Stimulated activated CD4-positive, alpha-beta T cell treated with anti-CD3 and anti-CD28 coated beads, Interleukin-1b, Interleukin-23, amount 100 ng/mL, for 24 hours (primary cell): ENCODE measurements around the gene SSPN.
"Not testable (repeated sequence)": the region's sequence is repeated elsewhere in the genome, so short reads cannot be mapped to it uniquely, and the experiment has no call there.

Source experiments
- DNase-seq, 4 experiments: peaks; one replicate each; pipeline ENCODE4 v3.0.0-alpha.2; 2020; ENCODE audit warnings: low read depth in 4 of 4, low spot score in 1 of 4

SSPN gene

GRCh38 chr12:26226629-26227360, 31.4 kb downstream of the SSPN start:
- no peak for DNase-seq

- no peak for DNase-seq
These were observed 32.0 kb downstream of the SSPN start for GRCh38 chr12:26227361-26227745.

GRCh38 chr12:26229910-26230309, 34.5 kb downstream of the SSPN start:
- DNase-seq: no peak

- no peak for DNase-seq
These were observed 36.1 kb downstream of the SSPN start for GRCh38 chr12:26231470-26231869.

GRCh38 chr12:26231921-26232320, 36.5 kb downstream of the SSPN start:
- DNase-seq: no peak

GRCh38 chr12:26233631-26234030, 38.3 kb downstream of the SSPN start:
- DNase-seq: no peak

GRCh38 chr12:26235465-26235864, 40.1 kb downstream of the SSPN start:
- DNase-seq: not testable (repeated sequence)

- DNase-seq: no peak
These were observed 43.2 kb downstream of the SSPN start for GRCh38 chr12:26238341-26239121.

GRCh38 chr12:26239122-26239851, 43.9 kb downstream of the SSPN start:
- DNase-seq: no peak

- no peak for DNase-seq
These were observed 44.8 kb downstream of the SSPN start for GRCh38 chr12:26239852-26240815.

GRCh38 chr12:26241080-26241479, 45.7 kb downstream of the SSPN start:
- DNase-seq: no peak

GRCh38 chr12:26242683-26243082, 47.3 kb downstream of the SSPN start:
- no peak for DNase-seq

- no peak for DNase-seq
These were observed 49.1 kb downstream of the SSPN start for GRCh38 chr12:26244503-26244902.

- no peak for DNase-seq
These were observed 50.0 kb downstream of the SSPN start for GRCh38 chr12:26245175-26245942.

GRCh38 chr12:26246483-26247164, 51.3 kb downstream of the SSPN start:
- no peak for DNase-seq

GRCh38 chr12:26247873-26248272, 52.5 kb downstream of the SSPN start:
- DNase-seq: no peak

- no peak for DNase-seq
These were observed 55.4 kb downstream of the SSPN start for GRCh38 chr12:26250801-26251200.

GRCh38 chr12:26251600-26251999, 56.2 kb downstream of the SSPN start:
- DNase-seq: no peak

GRCh38 chr12:26252946-26253345, 57.6 kb downstream of the SSPN start:
- DNase-seq: no peak
